Measurements from ENCODE around the gene ZNF19. TPM values are rescaled to one million over a fixed set of nuclear protein-coding genes. Genes with fewer than 3 reads are reported as not detected.

ZNF19 gene
- polyA plus RNA-seq, 4 donors, result 1.3 to 8.3 (median 1.9) TPM

- Histone ChIP-seq H3K9me3 (ENCODE audit: control insufficient read depth in 2 of 2, insufficient read depth in 1 of 2, low read depth in 1 of 2, low read length in 1 of 2) (no peaks in the 10 kb centered on the region), H3K27ac (ENCODE audit: low read depth in 1 of 3, low read length in 2 of 3) (no peak overlapping the region), H3K4me1 (ENCODE audit: control insufficient read depth in 3 of 3, insufficient read depth in 2 of 3, low read depth in 1 of 3, low read length in 2 of 3) (no peaks in the 10 kb centered on the region), H3K36me3 (ENCODE audit: control insufficient read depth in 3 of 3, insufficient read depth in 2 of 3, low read depth in 1 of 3, low read length in 3 of 3) (no peaks in the 10 kb centered on the region), H3K27me3 (ENCODE audit: control insufficient read depth in 3 of 3, insufficient read depth in 3 of 3, low read length in 3 of 3) (peaks cover 0 to 6% (median 0%) of the 10 kb centered on the region in 3 donors), H3K4me3 (ENCODE audit: low read depth in 1 of 3, low read length in 3 of 3) (no peak overlapping the region)
- WGBS, 3 donors, result 0 to 1% (median 0%) methylated on average over 3 of the region's 3 CpGs
- DNase-seq, result peak; percentile 51 to 67
- FAIRE-seq, result no peak
Measured at GRCh38 chr16:71499775-71500364, 10.7 kb upstream of the ZNF19 start.

- Histone ChIP-seq H3K4me1 (ENCODE audit: control insufficient read depth in 3 of 3, insufficient read depth in 2 of 3, low read depth in 1 of 3, low read length in 2 of 3) (no peaks in the 10 kb centered on the region), H3K36me3 (ENCODE audit: control insufficient read depth in 3 of 3, insufficient read depth in 2 of 3, low read depth in 1 of 3, low read length in 3 of 3) (no peaks in the 10 kb centered on the region), H3K9me3 (ENCODE audit: control insufficient read depth in 2 of 2, insufficient read depth in 1 of 2, low read depth in 1 of 2, low read length in 1 of 2) (no peaks in the 10 kb centered on the region), H3K27ac (ENCODE audit: low read depth in 1 of 3, low read length in 2 of 3) (no peak overlapping the region), H3K4me3 (ENCODE audit: low read depth in 1 of 3, low read length in 3 of 3) (no peak overlapping the region), H3K27me3 (ENCODE audit: control insufficient read depth in 3 of 3, insufficient read depth in 3 of 3, low read length in 3 of 3) (peaks cover 0 to 6% (median 0%) of the 10 kb centered on the region in 3 donors)
- FAIRE-seq (no peak), DNase-seq (no peak)
- 84 to 95% (median 89%) methylated on average over 3 of the region's 3 CpGs for WGBS, 3 donors
Measured at GRCh38 chr16:71498031-71498430, 8.9 kb upstream of the ZNF19 start.

GRCh38 chr16:71493213-71493612 lies 4.1 kb upstream of the ZNF19 start:
- H3K4me3 ChIP-seq (ENCODE audit: low read depth in 1 of 3, low read length in 3 of 3), result no peak overlapping the region
- no peak for DNase-seq
- FAIRE-seq, result no peak
- H3K4me1 ChIP-seq (ENCODE audit: control insufficient read depth in 3 of 3, insufficient read depth in 2 of 3, low read depth in 1 of 3, low read length in 2 of 3), result no peaks in the 10 kb centered on the region
- H3K36me3 ChIP-seq (ENCODE audit: control insufficient read depth in 3 of 3, insufficient read depth in 2 of 3, low read depth in 1 of 3, low read length in 3 of 3), result no peaks in the 10 kb centered on the region
- H3K27me3 ChIP-seq (ENCODE audit: control insufficient read depth in 3 of 3, insufficient read depth in 3 of 3, low read length in 3 of 3), result no peaks in the 10 kb centered on the region
- no peaks in the 10 kb centered on the region for H3K9me3 ChIP-seq (ENCODE audit: control insufficient read depth in 2 of 2, insufficient read depth in 1 of 2, low read depth in 1 of 2, low read length in 1 of 2)
- H3K27ac ChIP-seq (ENCODE audit: low read depth in 1 of 3, low read length in 2 of 3), result no peak overlapping the region
- WGBS, 3 donors, result 70 to 87% (median 84%) methylated on average over 3 of the region's 3 CpGs

- no peak for FAIRE-seq
- Histone ChIP-seq H3K9me3 (ENCODE audit: control insufficient read depth in 2 of 2, insufficient read depth in 1 of 2, low read depth in 1 of 2, low read length in 1 of 2) (no peaks in the 10 kb centered on the region), H3K36me3 (ENCODE audit: control insufficient read depth in 3 of 3, insufficient read depth in 2 of 3, low read depth in 1 of 3, low read length in 3 of 3) (no peaks in the 10 kb centered on the region), H3K4me1 (ENCODE audit: control insufficient read depth in 3 of 3, insufficient read depth in 2 of 3, low read depth in 1 of 3, low read length in 2 of 3) (no peaks in the 10 kb centered on the region), H3K4me3 (ENCODE audit: low read depth in 1 of 3, low read length in 3 of 3) (no peak overlapping the region), H3K27ac (ENCODE audit: low read depth in 1 of 3, low read length in 2 of 3) (no peak overlapping the region), H3K27me3 (ENCODE audit: control insufficient read depth in 3 of 3, insufficient read depth in 3 of 3, low read length in 3 of 3) (no peaks in the 10 kb centered on the region)
- DNase-seq, result no peak
- 75 to 78% (median 76%) methylated on average over 2 of the region's 2 CpGs for WGBS, 3 donors
Measured at GRCh38 chr16:71492786-71493185, 3.7 kb upstream of the ZNF19 start.

- H3K27ac ChIP-seq (ENCODE audit: low read depth in 1 of 3, low read length in 2 of 3), result no peak overlapping the region
- no peak for DNase-seq
- WGBS, 3 donors, result 60 to 72% (median 68%) methylated on average over 3 of the region's 3 CpGs
- no peaks in the 10 kb centered on the region for H3K4me1 ChIP-seq (ENCODE audit: control insufficient read depth in 3 of 3, insufficient read depth in 2 of 3, low read depth in 1 of 3, low read length in 2 of 3)
- no peak overlapping the region for H3K4me3 ChIP-seq (ENCODE audit: low read depth in 1 of 3, low read length in 3 of 3)
- H3K9me3 ChIP-seq (ENCODE audit: control insufficient read depth in 2 of 2, insufficient read depth in 1 of 2, low read depth in 1 of 2, low read length in 1 of 2), result no peaks in the 10 kb centered on the region
- FAIRE-seq, result no peak
- H3K27me3 ChIP-seq (ENCODE audit: control insufficient read depth in 3 of 3, insufficient read depth in 3 of 3, low read length in 3 of 3), result no peaks in the 10 kb centered on the region
- no peaks in the 10 kb centered on the region for H3K36me3 ChIP-seq (ENCODE audit: control insufficient read depth in 3 of 3, insufficient read depth in 2 of 3, low read depth in 1 of 3, low read length in 3 of 3)
Measured at GRCh38 chr16:71491054-71491453, 1.9 kb upstream of the ZNF19 start.

GRCh38 chr16:71490361-71490760 lies 1.2 kb upstream of the ZNF19 start:
- DNase-seq (no peak), FAIRE-seq (no peak)
- no peaks in the 10 kb centered on the region for H3K4me1 ChIP-seq (ENCODE audit: control insufficient read depth in 3 of 3, insufficient read depth in 2 of 3, low read depth in 1 of 3, low read length in 2 of 3)
- no peaks in the 10 kb centered on the region for H3K27me3 ChIP-seq (ENCODE audit: control insufficient read depth in 3 of 3, insufficient read depth in 3 of 3, low read length in 3 of 3)
- H3K9me3 ChIP-seq (ENCODE audit: control insufficient read depth in 2 of 2, insufficient read depth in 1 of 2, low read depth in 1 of 2, low read length in 1 of 2), result no peaks in the 10 kb centered on the region
- H3K4me3 ChIP-seq (ENCODE audit: low read depth in 1 of 3, low read length in 3 of 3), result no peak overlapping the region
- H3K36me3 ChIP-seq (ENCODE audit: control insufficient read depth in 3 of 3, insufficient read depth in 2 of 3, low read depth in 1 of 3, low read length in 3 of 3), result no peaks in the 10 kb centered on the region
- no peak overlapping the region for H3K27ac ChIP-seq (ENCODE audit: low read depth in 1 of 3, low read length in 2 of 3)

- Histone ChIP-seq H3K27me3 (ENCODE audit: control insufficient read depth in 3 of 3, insufficient read depth in 3 of 3, low read length in 3 of 3) (no peaks in the 10 kb centered on the region), H3K4me3 (ENCODE audit: low read depth in 1 of 3, low read length in 3 of 3) (peak overlapping the region; percentile 64 to 96 (median 91)), H3K9me3 (ENCODE audit: control insufficient read depth in 2 of 2, insufficient read depth in 1 of 2, low read depth in 1 of 2, low read length in 1 of 2) (no peaks in the 10 kb centered on the region), H3K4me1 (ENCODE audit: control insufficient read depth in 3 of 3, insufficient read depth in 2 of 3, low read depth in 1 of 3, low read length in 2 of 3) (peaks cover 0 to 5% (median 0%) of the 10 kb centered on the region in 3 donors), H3K27ac (ENCODE audit: low read depth in 1 of 3, low read length in 2 of 3) (peak overlapping the region; percentile 96 to 99 (median 97)), H3K36me3 (ENCODE audit: control insufficient read depth in 3 of 3, insufficient read depth in 2 of 3, low read depth in 1 of 3, low read length in 3 of 3) (no peaks in the 10 kb centered on the region)
- 0 to 1% (median 1%) methylated on average over 44 of the region's 44 CpGs for WGBS, 3 donors
- FAIRE-seq, result no peak
- DNase-seq, result peak; percentile 94 to 95
Measured at GRCh38 chr16:71484006-71484893, 4.9 kb downstream of the ZNF19 start.

GRCh38 chr16:71482569-71482968 lies 6.6 kb downstream of the ZNF19 start:
- no peak overlapping the region for H3K27ac ChIP-seq (ENCODE audit: low read depth in 1 of 3, low read length in 2 of 3)
- FAIRE-seq, result no peak
- WGBS, 3 donors, result 82 to 90% (median 88%) methylated on average over 5 of the region's 5 CpGs

More at GRCh38 chr16:71482569-71482968, 6.6 kb downstream of the ZNF19 start:
- Histone ChIP-seq H3K36me3 (ENCODE audit: control insufficient read depth in 3 of 3, insufficient read depth in 2 of 3, low read depth in 1 of 3, low read length in 3 of 3) (peaks cover 0 to 8% (median 0%) of the 10 kb centered on the region in 3 donors), H3K9me3 (ENCODE audit: control insufficient read depth in 2 of 2, insufficient read depth in 1 of 2, low read depth in 1 of 2, low read length in 1 of 2) (no peaks in the 10 kb centered on the region), H3K4me1 (ENCODE audit: control insufficient read depth in 3 of 3, insufficient read depth in 2 of 3, low read depth in 1 of 3, low read length in 2 of 3) (peaks cover 0 to 5% (median 0%) of the 10 kb centered on the region in 3 donors), H3K4me3 (ENCODE audit: low read depth in 1 of 3, low read length in 3 of 3) (no peak overlapping the region), H3K27me3 (ENCODE audit: control insufficient read depth in 3 of 3, insufficient read depth in 3 of 3, low read length in 3 of 3) (no peaks in the 10 kb centered on the region)
- DNase-seq, result no peak
